ENCODE results near the gene BANF2. TPM values are rescaled to one million over a fixed set of nuclear protein-coding genes. Genes with fewer than 3 reads are reported as not detected.

The BANF2 gene
- total and polyA plus RNA-seq, 2 experiments from 2014 or later = not detected

- Mint-ChIP-seq H3K27ac (no peak overlapping the region), H3K9me3 (peaks cover 35% of the 10 kb centered on the region), H3K27me3 (ENCODE audit: insufficient read depth, low read depth, poor library complexity) (peaks cover 7% of the 10 kb centered on the region), H3K36me3 (ENCODE audit: low read depth) (peaks cover 19% of the 10 kb centered on the region), H3K4me1 (peaks cover 17% of the 10 kb centered on the region), H3K4me3 (no peak overlapping the region)
- H3K9me2 ChIP-seq (ENCODE audit: insufficient read depth) = no peaks in the 10 kb centered on the region
- TF ChIP-seq NANOG (IDR thresholded peaks at IDR 0.05; ENCODE audit: borderline replicate concordance) (no peak), EZH2phosphoT487 (IDR thresholded peaks at IDR 0.05; ENCODE audit: unreplicated experiment) (no peak), STAT1 (IDR thresholded peaks at IDR 0.05; ENCODE audit: unreplicated experiment) (no peak), ETS1 (IDR thresholded peaks at IDR 0.05) (no peak), CTCF (conservative IDR thresholded peaks at IDR 0.05; ENCODE audit: low read depth in 2 of 2) (no peak), REST (IDR thresholded peaks at IDR 0.05; ENCODE audit: unreplicated experiment) (no peak), CREB1 (CRISPR knock-in tag; IDR thresholded peaks at IDR 0.05; ENCODE audit: low read depth) (no peak), ZNF331 (CRISPR knock-in tag; IDR thresholded peaks at IDR 0.05; ENCODE audit: low read depth) (no peak), EZH2 (IDR thresholded peaks at IDR 0.05; ENCODE audit: low read depth, unreplicated experiment) (no peak), JUNB (IDR thresholded peaks at IDR 0.05; ENCODE audit: unreplicated experiment) (no peak), POLR2AphosphoS5 (IDR thresholded peaks at IDR 0.05; ENCODE audit: low read depth) (no peak), ZNF462 (CRISPR knock-in tag; IDR thresholded peaks at IDR 0.05) (no peak), ZNF114 (CRISPR knock-in tag; IDR thresholded peaks at IDR 0.05) (no peak)
- peaks cover 17% of the 10 kb centered on the region for H3K4me1 ChIP-seq (ENCODE audit: insufficient read depth)
- H3K27me3 ChIP-seq (ENCODE audit: insufficient read depth) = no peaks in the 10 kb centered on the region
- no peak overlapping the region for H3K27ac ChIP-seq (ENCODE audit: low read depth)
- no peaks in the 10 kb centered on the region for H3K36me3 ChIP-seq (ENCODE audit: insufficient read depth)
- no peak for ATAC-seq
- H3K4me2 ChIP-seq = no peak overlapping the region
- no peak overlapping the region for H3K4me3 ChIP-seq
- H3K79me2 ChIP-seq (replicated peaks; ENCODE audit: insufficient read depth) = no peaks in the 10 kb centered on the region
- no peak overlapping the region for H2AFZ ChIP-seq
- DNase-seq (ENCODE audit: low spot score) = no peak
- no peaks in the 10 kb centered on the region for H3F3A ChIP-seq (replicated peaks; ENCODE audit: low read depth)
- no peaks in the 10 kb centered on the region for H4K20me1 ChIP-seq (replicated peaks; ENCODE audit: insufficient read depth)
These were observed 58.2 kb downstream of the BANF2 start for GRCh38 chr20:17758010-17758409.
